Activated T-helper 2 cell treated with anti-CD3 and anti-CD28 coated beads, Interferon-gamma antibody, Interleukin-2, Interleukin-4, amounts not matched to agents 10 μg/mL and 5 μg/mL and 100 μg/mL, durations not matched to agents 14 hours and 24 hours and 36 hours (primary cell): ENCODE measurements around the gene CD81. TPM values are rescaled to one million over a fixed set of nuclear protein-coding genes. Genes with fewer than 3 reads are reported as not detected.
"Not testable (repeated sequence)": the region's sequence is repeated elsewhere in the genome, so short reads cannot be mapped to it uniquely, and the experiment has no call there.

Experiments used
- DNase-seq: peaks from one replicate; pipeline ENCODE4 v3.0.0; 2021; ENCODE audit warnings: low spot score
- H3K27ac Mint-ChIP-seq: one replicate; pipeline ENCODE4 v1.8.0; 2021; ENCODE audit warnings: mixed read lengths
- H3K27me3 Mint-ChIP-seq: one replicate; pipeline ENCODE4 v1.8.0; 2021; ENCODE audit warnings: low read depth, mixed read lengths
- H3K36me3 Mint-ChIP-seq: one replicate; pipeline ENCODE4 v1.8.0; 2021; ENCODE audit warnings: low read depth, mixed read lengths
- H3K4me1 Mint-ChIP-seq: one replicate; pipeline ENCODE4 v1.8.0; 2021; ENCODE audit warnings: low read depth, mixed read lengths
- H3K4me3 Mint-ChIP-seq: one replicate; pipeline ENCODE4 v1.8.0; 2021; ENCODE audit warnings: low read depth, mild to moderate bottlenecking, moderate library complexity, mixed read lengths
- H3K9me3 Mint-ChIP-seq: one replicate; pipeline ENCODE4 v1.8.0; 2021; ENCODE audit warnings: mixed read lengths
- intact Hi-C: fragments of 100-400 bp; cut with micrococcal nuclease; formaldehyde crosslinking; loops from one replicate; pipeline ENCODE4 v1.15.1; 2023
- total RNA-seq: library from RNA; stranded (reverse); gene quantifications from 2 replicates; pipeline ENCODE4 v1.2.3, GENCODE V29; 2022

CD81 gene
- total RNA-seq, 1 donor from 2014 or later: 211 TPM

DNA sequence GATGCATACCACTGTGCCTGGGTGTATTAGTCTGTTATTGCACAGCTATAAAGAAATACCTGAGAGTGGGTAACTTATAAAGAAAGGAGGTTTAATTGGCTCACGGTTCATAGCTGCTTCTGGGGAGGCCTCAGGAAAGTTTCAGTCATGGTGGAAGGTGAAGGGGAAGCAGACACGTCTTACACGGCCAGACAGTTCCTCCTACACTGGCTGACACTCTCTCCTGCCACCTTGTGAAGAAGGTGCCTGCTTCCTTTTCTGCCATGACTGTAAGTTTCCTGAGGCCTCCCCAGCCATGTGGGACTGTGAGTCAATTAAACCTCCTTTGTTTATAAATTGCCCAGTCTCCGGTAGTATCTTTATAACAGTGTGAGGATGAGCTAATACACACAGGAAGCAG lies 33.6 kb upstream of the CD81 start:
- Mint-ChIP-seq H3K27me3 (peaks cover 4% of the 10 kb centered on the region), H3K4me1 (no peaks in the 10 kb centered on the region), H3K36me3 (no peaks in the 10 kb centered on the region), H3K9me3 (no peaks in the 10 kb centered on the region), H3K4me3 (no peak overlapping the region), H3K27ac (no peak overlapping the region)
- intact Hi-C loops: no loop called here
- no peak for DNase-seq

DNA sequence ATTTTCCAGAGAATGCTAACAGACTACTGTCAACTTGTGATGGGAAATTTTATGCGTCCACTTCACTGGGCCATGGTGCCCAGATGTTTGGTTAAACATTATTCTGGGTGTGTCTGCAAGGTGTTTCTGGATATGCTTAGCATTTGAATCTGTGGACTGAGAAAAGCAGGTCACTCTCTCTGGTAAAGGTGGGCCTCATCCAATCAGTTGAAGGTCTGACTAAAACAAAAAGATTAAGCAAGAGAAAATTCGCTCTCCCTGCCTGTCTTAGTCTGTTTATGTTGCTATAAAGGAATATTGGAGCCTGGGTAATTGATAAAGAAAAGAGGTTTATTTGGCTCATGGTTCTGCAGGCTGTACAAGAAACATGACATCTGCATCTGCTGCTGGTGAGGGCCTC lies 32.1 kb upstream of the CD81 start:
- Mint-ChIP-seq H3K4me1 (no peaks in the 10 kb centered on the region), H3K27ac (no peak overlapping the region), H3K9me3 (peaks cover 6% of the 10 kb centered on the region), H3K27me3 (peaks cover 4% of the 10 kb centered on the region), H3K36me3 (no peaks in the 10 kb centered on the region), H3K4me3 (no peak overlapping the region)
- intact Hi-C loops: no loop called here
- DNase-seq: no peak

DNA sequence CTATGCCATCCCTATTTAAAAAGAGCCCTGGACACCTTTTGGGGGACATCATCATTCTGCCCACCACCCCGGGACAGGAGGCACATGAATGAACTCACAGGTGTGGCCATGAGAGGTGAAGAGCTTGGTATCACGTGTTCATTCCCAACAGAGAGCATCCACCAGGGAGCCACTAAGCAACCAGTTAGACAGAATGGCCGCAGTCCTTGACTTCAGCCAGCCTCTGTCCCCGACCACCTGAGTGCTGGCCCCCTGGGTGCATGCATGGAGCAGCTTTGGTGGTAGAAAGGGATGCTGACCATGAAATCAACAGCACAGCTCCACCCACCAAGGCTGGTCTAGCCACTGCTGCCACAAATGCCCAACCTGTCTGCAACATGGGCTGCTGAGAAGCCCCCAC lies 31.1 kb upstream of the CD81 start:
- no peak for DNase-seq
- H3K27me3 Mint-ChIP-seq: peaks cover 7% of the 10 kb centered on the region
- no peak overlapping the region for H3K4me3 Mint-ChIP-seq
- intact Hi-C loops: no loop called here
- no peaks in the 10 kb centered on the region for H3K36me3 Mint-ChIP-seq
- H3K27ac Mint-ChIP-seq: no peak overlapping the region
- H3K4me1 Mint-ChIP-seq: no peaks in the 10 kb centered on the region
- peaks cover 6% of the 10 kb centered on the region for H3K9me3 Mint-ChIP-seq

DNA sequence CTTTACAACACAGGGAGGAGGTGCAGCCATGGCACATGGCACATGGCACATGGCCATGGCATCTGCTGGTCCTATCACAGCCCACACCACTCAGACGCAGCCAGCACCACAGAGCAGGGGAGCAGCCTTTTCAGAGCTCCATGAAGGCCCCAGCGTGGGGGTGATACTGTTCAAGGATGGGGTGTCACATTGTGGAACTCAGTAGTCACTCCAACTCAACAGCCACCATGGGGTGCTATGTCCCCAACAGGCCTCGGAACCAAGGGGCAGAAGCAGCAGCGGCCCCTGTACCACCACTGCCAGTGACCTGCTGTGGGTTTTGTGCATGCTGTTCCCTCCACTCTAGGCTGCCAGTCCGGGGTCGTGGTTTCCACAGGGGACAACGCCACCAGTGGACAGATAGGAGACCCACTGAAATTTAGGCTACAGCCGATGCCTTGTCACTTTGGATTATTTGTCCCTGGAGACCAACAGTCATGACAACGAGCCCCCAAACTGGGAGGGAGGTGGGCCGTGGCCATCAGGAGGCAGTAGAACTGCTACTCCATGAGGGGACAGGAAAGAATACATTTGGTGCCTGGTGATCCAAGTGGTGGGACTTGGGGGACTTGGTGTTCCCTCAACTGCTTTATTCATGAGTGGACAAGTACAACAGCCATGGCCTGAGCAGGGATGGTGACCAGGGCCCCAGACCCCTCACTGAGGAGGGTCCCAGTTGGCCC lies 30.4 kb upstream of the CD81 start:
- peaks cover 6% of the 10 kb centered on the region for H3K9me3 Mint-ChIP-seq
- H3K36me3 Mint-ChIP-seq: no peaks in the 10 kb centered on the region
- H3K4me3 Mint-ChIP-seq: no peak overlapping the region
- intact Hi-C loops: no loop called here
- no peaks in the 10 kb centered on the region for H3K4me1 Mint-ChIP-seq
- DNase-seq: no peak
- H3K27ac Mint-ChIP-seq: no peak overlapping the region
- peaks cover 7% of the 10 kb centered on the region for H3K27me3 Mint-ChIP-seq

DNA sequence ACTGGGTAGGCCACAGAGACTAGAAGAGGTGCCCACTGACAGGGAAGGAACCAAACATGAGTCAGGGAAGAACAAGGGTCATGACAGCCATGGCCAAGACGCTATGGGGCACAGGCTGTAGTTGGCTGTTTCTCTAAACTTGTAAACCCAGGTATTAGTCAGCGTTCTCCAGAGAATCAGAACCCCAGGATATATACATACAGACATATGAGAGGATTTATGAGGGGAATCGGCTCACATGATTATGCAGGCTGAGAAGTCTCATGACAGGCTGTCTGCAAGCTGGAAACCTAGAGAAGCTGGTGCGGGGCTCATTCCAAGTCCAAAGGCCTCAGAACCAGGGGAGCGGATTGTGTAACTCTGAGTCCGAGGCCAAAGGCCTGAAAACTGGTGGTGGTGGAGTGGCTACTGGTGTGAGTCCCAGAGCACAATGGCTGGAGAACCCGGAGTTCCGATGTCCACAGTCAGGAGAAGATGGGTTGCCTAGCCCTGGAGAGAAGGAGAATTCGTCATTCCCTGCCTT lies 29.7 kb upstream of the CD81 start:
- no peak overlapping the region for H3K4me3 Mint-ChIP-seq
- intact Hi-C loops: no loop called here
- H3K27ac Mint-ChIP-seq: no peak overlapping the region
- DNase-seq: no peak
- no peaks in the 10 kb centered on the region for H3K4me1 Mint-ChIP-seq
- peaks cover 7% of the 10 kb centered on the region for H3K27me3 Mint-ChIP-seq
- no peaks in the 10 kb centered on the region for H3K36me3 Mint-ChIP-seq
- H3K9me3 Mint-ChIP-seq: peaks cover 6% of the 10 kb centered on the region

DNA sequence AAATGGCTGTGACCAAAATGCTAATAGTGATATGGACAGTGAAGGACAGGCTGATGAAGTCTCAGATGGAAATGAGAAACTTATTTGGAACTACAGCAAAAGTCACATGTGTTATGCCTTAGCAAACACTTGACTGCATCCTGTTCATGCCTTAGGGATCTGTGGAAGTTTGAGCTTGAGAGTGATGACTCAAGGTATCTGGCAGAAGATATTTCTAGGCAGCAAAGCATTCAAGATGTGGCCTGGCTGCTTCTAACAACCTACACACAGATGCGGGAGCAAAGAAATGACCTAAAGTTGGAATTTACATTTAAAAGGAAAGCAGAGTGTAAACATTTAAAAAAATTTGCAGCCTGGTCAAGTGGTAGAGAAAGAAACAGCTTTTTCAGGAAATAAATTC lies 28.1 kb upstream of the CD81 start:
- H3K27me3 Mint-ChIP-seq: peaks cover 7% of the 10 kb centered on the region
- no peaks in the 10 kb centered on the region for H3K36me3 Mint-ChIP-seq
- peaks cover 6% of the 10 kb centered on the region for H3K9me3 Mint-ChIP-seq
- no peak overlapping the region for H3K4me3 Mint-ChIP-seq
- no peak overlapping the region for H3K27ac Mint-ChIP-seq
- H3K4me1 Mint-ChIP-seq: no peaks in the 10 kb centered on the region
- intact Hi-C loops: no loop called here
- DNase-seq: no peak

DNA sequence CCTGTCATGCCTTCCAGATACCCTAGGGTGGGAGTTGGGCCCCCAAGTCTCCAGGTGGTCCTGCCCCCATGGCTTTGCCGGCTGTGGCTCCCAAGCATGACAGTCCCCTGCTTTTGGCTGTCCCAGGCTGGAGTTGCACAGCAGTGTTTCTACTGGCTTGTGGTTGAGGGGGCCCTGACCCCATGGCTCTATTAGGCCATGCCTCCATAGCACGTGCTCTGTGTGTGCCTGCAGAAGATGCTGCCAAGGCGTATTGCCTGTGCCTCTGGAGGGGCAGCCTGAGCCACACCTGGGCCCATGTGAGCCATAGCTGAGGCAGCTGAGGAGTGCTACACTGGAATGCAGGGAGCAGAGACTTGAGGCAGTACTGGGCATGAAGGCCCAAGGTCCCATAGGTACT lies 25.4 kb upstream of the CD81 start:
- H3K27ac Mint-ChIP-seq: no peak overlapping the region
- intact Hi-C loops: no loop called here
- H3K4me1 Mint-ChIP-seq: no peaks in the 10 kb centered on the region
- no peak for DNase-seq
- H3K9me3 Mint-ChIP-seq: peaks cover 6% of the 10 kb centered on the region
- H3K27me3 Mint-ChIP-seq: peaks cover 7% of the 10 kb centered on the region
- H3K36me3 Mint-ChIP-seq: no peaks in the 10 kb centered on the region
- H3K4me3 Mint-ChIP-seq: no peak overlapping the region

DNA sequence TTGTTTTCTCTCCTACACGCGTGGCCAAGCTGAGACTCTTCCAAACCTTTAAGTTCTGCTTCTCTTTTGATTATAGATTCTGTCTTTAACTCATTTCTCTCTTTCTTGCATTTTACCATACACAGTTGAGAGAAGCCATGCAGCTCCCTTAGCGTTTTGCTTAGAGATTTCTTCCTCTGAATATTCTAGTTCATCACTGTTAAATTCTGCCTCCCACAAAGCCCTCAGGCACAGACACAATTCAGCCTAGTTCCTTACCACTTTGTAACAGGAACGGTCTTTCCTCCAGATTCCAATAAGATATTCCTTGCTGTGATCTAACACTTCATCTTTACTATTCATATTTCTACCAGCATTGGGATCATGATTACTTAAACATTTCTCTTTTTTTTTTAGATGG lies 24.7 kb upstream of the CD81 start:
- Mint-ChIP-seq H3K27ac (no peak overlapping the region), H3K27me3 (peaks cover 7% of the 10 kb centered on the region), H3K36me3 (no peaks in the 10 kb centered on the region), H3K4me1 (no peaks in the 10 kb centered on the region), H3K4me3 (no peak overlapping the region), H3K9me3 (peaks cover 6% of the 10 kb centered on the region)
- intact Hi-C loops: no loop called here
- no peak for DNase-seq

DNA sequence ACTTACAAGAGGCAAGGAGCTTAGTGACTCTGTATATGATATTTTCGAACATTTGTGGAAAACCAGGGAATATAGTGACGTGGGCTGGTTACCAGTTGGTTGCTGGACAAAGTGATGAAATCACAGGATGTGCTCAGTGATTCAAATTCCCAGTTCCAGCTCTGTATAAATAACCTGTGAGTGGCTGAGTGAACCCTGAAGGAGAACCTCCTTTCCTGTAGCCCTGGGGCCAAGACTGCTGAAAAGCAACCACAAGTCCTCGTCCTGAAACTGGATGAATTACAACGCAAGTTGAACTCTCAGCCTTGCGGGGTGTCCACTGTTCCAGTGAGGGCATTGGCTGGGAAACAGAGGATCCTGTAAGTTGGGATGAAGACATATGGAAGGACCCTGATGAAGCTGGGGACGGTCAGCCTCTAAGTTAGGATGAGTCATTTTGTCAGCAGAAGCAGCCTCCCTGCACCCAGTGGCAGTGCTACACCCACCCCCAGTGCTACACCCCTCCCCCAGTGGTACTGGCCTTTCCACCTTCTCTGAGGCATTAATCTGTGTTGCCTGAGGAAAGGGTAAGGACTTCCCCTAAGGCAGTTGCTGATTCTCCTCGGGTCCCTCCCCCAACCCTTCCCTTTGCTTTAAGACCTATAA lies 22.0 kb upstream of the CD81 start:
- no peak overlapping the region for H3K4me3 Mint-ChIP-seq
- peaks cover 2% of the 10 kb centered on the region for H3K27me3 Mint-ChIP-seq
- no peaks in the 10 kb centered on the region for H3K36me3 Mint-ChIP-seq
- no peaks in the 10 kb centered on the region for H3K4me1 Mint-ChIP-seq
- H3K27ac Mint-ChIP-seq: no peak overlapping the region
- no peaks in the 10 kb centered on the region for H3K9me3 Mint-ChIP-seq
- intact Hi-C loops: no loop called here
- DNase-seq: no peak

DNA sequence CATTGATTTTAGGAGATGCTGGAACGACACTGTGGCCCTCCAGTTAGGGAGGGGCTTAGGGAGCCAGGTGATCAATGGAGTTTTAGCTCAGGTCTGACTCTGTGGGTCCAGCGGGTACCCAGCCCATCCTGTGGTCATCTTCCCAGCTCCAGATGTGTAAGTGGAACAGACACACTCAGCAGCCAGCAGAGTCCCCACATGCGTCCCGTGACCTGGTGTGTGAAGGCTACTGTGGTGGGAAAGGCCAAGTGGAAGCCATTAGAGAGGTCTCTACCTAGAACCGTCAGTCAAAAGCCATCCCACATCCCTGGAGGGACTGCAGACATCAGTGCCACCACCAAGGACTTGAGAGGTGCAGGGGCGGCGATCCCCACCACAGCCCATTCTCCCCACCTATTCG lies 19.9 kb upstream of the CD81 start:
- Mint-ChIP-seq H3K27ac (no peak overlapping the region), H3K27me3 (no peaks in the 10 kb centered on the region), H3K9me3 (no peaks in the 10 kb centered on the region), H3K36me3 (no peaks in the 10 kb centered on the region), H3K4me3 (no peak overlapping the region), H3K4me1 (no peaks in the 10 kb centered on the region)
- no peak for DNase-seq
- intact Hi-C loops: no loop called here

DNA sequence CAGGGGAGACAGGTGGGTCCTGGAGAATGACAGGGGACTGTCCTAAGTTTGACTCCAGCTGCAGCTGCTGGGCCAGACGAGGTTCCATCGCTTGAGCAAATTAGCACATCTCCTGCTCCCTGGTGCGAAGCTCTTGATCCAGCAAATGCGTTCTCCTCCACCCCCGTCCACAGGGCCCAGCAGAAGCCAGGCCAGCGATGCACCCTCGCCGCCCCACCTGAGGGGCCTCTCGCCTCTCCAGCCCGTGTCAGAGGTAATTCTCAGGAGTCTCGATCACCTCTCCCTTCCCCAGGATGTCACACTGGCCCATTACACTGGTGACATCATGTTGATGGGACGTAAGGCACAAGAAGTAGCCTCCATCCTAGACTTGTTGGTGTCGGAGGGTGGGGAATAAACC lies 19.5 kb upstream of the CD81 start:
- H3K4me3 Mint-ChIP-seq, H3K9me3 Mint-ChIP-seq, H3K4me1 Mint-ChIP-seq, H3K27ac Mint-ChIP-seq, DNase-seq, H3K36me3 Mint-ChIP-seq, intact Hi-C loops, H3K27me3 Mint-ChIP-seq: not testable (repeated sequence)

DNA sequence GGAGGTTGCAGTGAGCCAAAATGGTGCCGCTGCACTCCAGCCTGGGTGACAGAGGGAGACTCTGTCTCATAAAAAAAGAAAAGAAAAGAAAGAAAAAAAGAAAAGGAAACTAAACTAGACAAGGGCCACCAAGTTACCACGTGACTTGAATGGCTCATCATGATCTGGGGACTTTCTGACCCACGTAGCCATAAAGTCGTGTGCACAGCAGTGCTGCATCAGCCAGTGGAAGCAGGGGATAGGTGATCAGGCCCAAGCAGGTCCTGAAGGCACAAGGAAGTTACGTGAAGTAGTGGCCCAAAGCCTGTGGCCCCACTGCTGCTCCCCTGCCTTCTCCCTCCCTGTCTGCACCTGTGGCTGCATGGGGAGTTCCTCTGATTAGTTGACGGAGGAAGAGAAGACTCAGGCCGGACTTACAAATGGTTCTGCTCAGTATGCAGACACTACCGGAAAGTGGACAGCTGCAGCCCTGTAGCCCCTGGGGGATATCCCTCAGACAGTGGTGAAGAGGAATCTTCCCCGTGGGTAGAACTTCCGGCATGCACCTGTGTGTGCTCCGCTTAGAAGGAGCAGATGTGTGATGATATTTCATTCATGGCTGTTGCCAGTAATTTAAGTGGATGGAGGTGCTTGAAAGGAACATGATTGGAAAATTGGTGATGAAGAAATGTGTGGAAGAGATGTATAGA lies 18.2 kb upstream of the CD81 start:
- Mint-ChIP-seq H3K9me3 (no peaks in the 10 kb centered on the region), H3K27ac (no peak overlapping the region), H3K27me3 (no peaks in the 10 kb centered on the region), H3K36me3 (no peaks in the 10 kb centered on the region), H3K4me3 (no peak overlapping the region), H3K4me1 (no peaks in the 10 kb centered on the region)
- DNase-seq: no peak
- intact Hi-C loops: no loop called here

DNA sequence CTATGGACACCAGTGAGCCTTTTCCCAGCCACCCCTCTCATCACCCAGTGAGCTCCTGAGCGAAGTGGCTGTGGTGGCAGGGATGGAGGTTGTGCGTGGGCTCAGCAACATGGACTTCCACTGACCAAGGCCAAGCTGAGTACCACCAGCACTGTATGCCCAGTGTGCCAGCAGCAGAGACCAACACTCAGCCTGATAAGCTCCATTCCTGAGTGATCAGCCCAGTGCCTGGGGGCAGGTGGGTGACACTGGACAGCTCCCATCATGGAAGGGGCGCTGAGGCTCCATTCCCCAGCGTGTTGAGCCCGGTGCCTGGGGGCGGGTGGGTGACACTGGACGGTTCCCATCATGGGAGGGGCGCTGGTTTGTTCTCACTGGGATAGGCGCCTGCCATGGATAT lies 17.6 kb upstream of the CD81 start:
- no peak for DNase-seq
- Mint-ChIP-seq H3K4me3 (no peak overlapping the region), H3K27me3 (no peaks in the 10 kb centered on the region), H3K27ac (no peak overlapping the region), H3K9me3 (no peaks in the 10 kb centered on the region), H3K4me1 (no peaks in the 10 kb centered on the region), H3K36me3 (no peaks in the 10 kb centered on the region)
- intact Hi-C loops: no loop called here
